ENCODE measurements around the gene INF2.

Gene INF2

GRCh38 chr14:104689109-104689880, at the start of gene INF2:
Gene INF2 (plus strand): TSS chr14:104689618. CDS start chr14:104701366, 11,748 bp downstream.
- Histone ChIP-seq H2AFZ (ENCODE audit: low read length, unreplicated experiment) (peak within 1 kb of the TSS; percentile 85), H3K27ac (ENCODE audit: low read depth, low read length) (peak within 1 kb of the TSS; percentile 70), H3K27me3 (ENCODE audit: insufficient read depth, low read length) (no peaks in the 10 kb centered on the region), H3K79me2 (ENCODE audit: control insufficient read depth, insufficient read depth, low read length, unreplicated experiment) (peaks cover 49% of the 10 kb centered on the region), H3K36me3 (ENCODE audit: insufficient read depth, low read length) (peaks cover 2% of the 10 kb centered on the region; the same call in 1 of the 2 replicates), H3K4me1 (ENCODE audit: control insufficient read depth, insufficient read depth, low read length, unreplicated experiment) (peaks cover 46% of the 10 kb centered on the region), H3K4me3 (ENCODE audit: low read depth, low read length) (peak within 1 kb of the TSS; percentile 100)

GRCh38 chr14:104639885-104640548, 49.4 kb upstream of the INF2 start:
- Histone ChIP-seq H3K27ac (ENCODE audit: low read depth, low read length) (no peak overlapping the region), H3K36me3 (ENCODE audit: insufficient read depth, low read length) (no peaks in the 10 kb centered on the region), H3K4me1 (ENCODE audit: control insufficient read depth, insufficient read depth, low read length, unreplicated experiment) (no peaks in the 10 kb centered on the region), H2AFZ (ENCODE audit: low read length, unreplicated experiment) (no peak overlapping the region), H3K27me3 (ENCODE audit: insufficient read depth, low read length) (peaks cover 18% of the 10 kb centered on the region; the same call in 1 of the 2 replicates), H3K4me3 (ENCODE audit: low read depth, low read length) (no peak overlapping the region), H3K79me2 (ENCODE audit: control insufficient read depth, insufficient read depth, low read length, unreplicated experiment) (no peaks in the 10 kb centered on the region)

DNA sequence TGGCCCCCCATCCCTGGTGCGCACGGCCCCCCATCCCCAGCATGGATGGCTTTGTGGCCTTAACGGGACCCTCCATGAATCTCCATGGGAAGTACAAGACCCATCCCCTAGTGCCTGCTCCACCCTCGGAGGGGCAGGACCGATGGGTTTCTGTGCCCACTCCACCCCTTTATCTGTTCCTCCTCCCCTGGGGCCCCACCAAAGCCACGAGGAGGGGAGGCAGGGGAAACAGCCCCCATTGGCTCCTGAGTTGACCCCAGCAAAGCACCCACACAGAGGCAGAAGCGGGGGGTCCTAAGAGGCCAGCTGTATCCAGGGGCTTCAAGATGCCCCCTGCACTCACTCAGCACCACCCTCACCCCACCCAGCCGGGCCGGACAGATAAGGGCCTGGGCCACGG, 48.7 kb upstream of the INF2 start:
- H3K4me3 ChIP-seq (ENCODE audit: low read depth, low read length), result no peak overlapping the region
- no peaks in the 10 kb centered on the region for H3K79me2 ChIP-seq (ENCODE audit: control insufficient read depth, insufficient read depth, low read length, unreplicated experiment)
- H3K27me3 ChIP-seq (ENCODE audit: insufficient read depth, low read length), result peaks cover 21% of the 10 kb centered on the region
- no peaks in the 10 kb centered on the region for H3K36me3 ChIP-seq (ENCODE audit: insufficient read depth, low read length)
- H3K4me1 ChIP-seq (ENCODE audit: control insufficient read depth, insufficient read depth, low read length, unreplicated experiment), result no peaks in the 10 kb centered on the region
- no peak overlapping the region for H3K27ac ChIP-seq (ENCODE audit: low read depth, low read length)
- no peak overlapping the region for H2AFZ ChIP-seq (ENCODE audit: low read length, unreplicated experiment)

DNA sequence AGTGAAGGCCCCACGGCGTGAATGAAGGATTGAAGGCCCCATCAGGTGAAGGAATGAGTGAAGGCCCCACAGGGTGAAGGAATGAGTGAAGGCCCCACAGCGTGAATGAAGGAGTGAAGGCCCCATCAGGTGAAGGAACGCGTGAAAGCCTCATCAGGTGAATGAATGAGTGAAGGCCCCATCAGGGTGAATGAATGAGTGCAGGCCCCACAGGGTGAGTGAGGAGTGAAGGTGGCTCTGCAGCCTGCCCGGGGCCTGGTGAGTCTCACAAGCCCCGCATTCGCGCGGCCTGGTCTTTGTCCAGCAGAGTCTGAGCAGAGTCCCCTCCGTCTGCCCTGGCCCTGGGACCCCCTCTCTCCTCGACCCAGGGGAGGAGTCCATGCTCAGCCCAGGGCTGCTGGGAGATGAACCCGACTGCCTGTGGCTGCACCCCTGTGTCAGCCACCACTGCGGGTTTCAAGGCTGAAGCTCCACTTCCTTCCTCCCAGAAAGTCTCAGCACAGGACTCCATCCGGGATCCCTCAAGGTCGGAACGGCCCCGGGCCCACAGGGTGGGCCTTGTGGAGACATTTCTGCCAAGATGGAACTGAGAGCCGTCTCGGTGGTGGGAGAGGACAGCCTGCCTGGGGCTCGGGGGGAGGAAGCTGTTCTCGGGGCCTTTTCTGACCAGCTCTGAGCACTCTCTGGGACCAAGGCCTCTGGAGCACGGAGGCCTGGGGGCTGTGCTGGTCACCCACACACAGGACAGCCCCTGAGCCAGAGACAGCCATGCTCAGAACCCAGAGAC, 47.5 kb upstream of the INF2 start:
- H3K4me3 ChIP-seq (ENCODE audit: low read depth, low read length), result no peak overlapping the region
- no peaks in the 10 kb centered on the region for H3K79me2 ChIP-seq (ENCODE audit: control insufficient read depth, insufficient read depth, low read length, unreplicated experiment)
- no peaks in the 10 kb centered on the region for H3K4me1 ChIP-seq (ENCODE audit: control insufficient read depth, insufficient read depth, low read length, unreplicated experiment)
- H3K27me3 ChIP-seq (ENCODE audit: insufficient read depth, low read length), result peaks cover 21% of the 10 kb centered on the region
- H2AFZ ChIP-seq (ENCODE audit: low read length, unreplicated experiment), result no peak overlapping the region
- no peaks in the 10 kb centered on the region for H3K36me3 ChIP-seq (ENCODE audit: insufficient read depth, low read length)
- H3K27ac ChIP-seq (ENCODE audit: low read depth, low read length), result no peak overlapping the region

- H3K4me1 ChIP-seq (ENCODE audit: control insufficient read depth, insufficient read depth, low read length, unreplicated experiment), result no peaks in the 10 kb centered on the region
- H3K36me3 ChIP-seq (ENCODE audit: insufficient read depth, low read length), result no peaks in the 10 kb centered on the region
- H2AFZ ChIP-seq (ENCODE audit: low read length, unreplicated experiment), result no peak overlapping the region
Observed at GRCh38 chr14:104642540-104642868, 46.9 kb upstream of the INF2 start.

DNA sequence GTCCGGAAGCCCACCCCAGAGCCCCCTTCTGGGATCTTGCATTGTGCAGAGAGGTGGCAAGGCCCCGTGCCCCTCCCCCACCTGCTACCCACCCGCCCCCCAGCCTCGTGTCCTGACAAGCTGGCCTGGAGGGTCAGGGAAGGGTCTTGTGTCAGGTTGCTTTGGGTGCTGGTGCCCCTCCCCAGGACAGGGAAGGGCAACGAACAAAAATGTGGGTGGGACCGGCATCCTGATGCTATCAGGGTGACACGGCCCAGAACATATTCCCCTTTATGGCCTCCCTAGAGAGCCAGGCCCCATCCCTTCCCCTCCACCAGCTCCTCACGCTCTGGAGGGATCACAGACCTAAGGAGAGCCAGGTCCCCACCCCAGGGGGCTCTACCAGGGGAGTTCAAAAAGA, 46.1 kb upstream of the INF2 start:
- Histone ChIP-seq H3K79me2 (ENCODE audit: control insufficient read depth, insufficient read depth, low read length, unreplicated experiment) (no peaks in the 10 kb centered on the region), H3K4me3 (ENCODE audit: low read depth, low read length) (no peak overlapping the region), H3K27me3 (ENCODE audit: insufficient read depth, low read length) (peaks cover 17% of the 10 kb centered on the region), H3K27ac (ENCODE audit: low read depth, low read length) (no peak overlapping the region), H3K4me1 (ENCODE audit: control insufficient read depth, insufficient read depth, low read length, unreplicated experiment) (no peaks in the 10 kb centered on the region), H2AFZ (ENCODE audit: low read length, unreplicated experiment) (no peak overlapping the region), H3K36me3 (ENCODE audit: insufficient read depth, low read length) (no peaks in the 10 kb centered on the region)

More at GRCh38 chr14:104642540-104642868, 46.9 kb upstream of the INF2 start:
- Histone ChIP-seq H3K4me3 (ENCODE audit: low read depth, low read length) (no peak overlapping the region), H3K27me3 (ENCODE audit: insufficient read depth, low read length) (peaks cover 21% of the 10 kb centered on the region), H3K79me2 (ENCODE audit: control insufficient read depth, insufficient read depth, low read length, unreplicated experiment) (no peaks in the 10 kb centered on the region), H3K27ac (ENCODE audit: low read depth, low read length) (no peak overlapping the region)

GRCh38 chr14:104644091-104644635, 45.3 kb upstream of the INF2 start:
- Histone ChIP-seq H3K27me3 (ENCODE audit: insufficient read depth, low read length) (peaks cover 10% of the 10 kb centered on the region), H3K4me3 (ENCODE audit: low read depth, low read length) (no peak overlapping the region), H3K36me3 (ENCODE audit: insufficient read depth, low read length) (no peaks in the 10 kb centered on the region), H3K79me2 (ENCODE audit: control insufficient read depth, insufficient read depth, low read length, unreplicated experiment) (no peaks in the 10 kb centered on the region), H2AFZ (ENCODE audit: low read length, unreplicated experiment) (no peak overlapping the region), H3K4me1 (ENCODE audit: control insufficient read depth, insufficient read depth, low read length, unreplicated experiment) (no peaks in the 10 kb centered on the region), H3K27ac (ENCODE audit: low read depth, low read length) (no peak overlapping the region)

GRCh38 chr14:104644656-104645378, 44.6 kb upstream of the INF2 start:
- H2AFZ ChIP-seq (ENCODE audit: low read length, unreplicated experiment), result no peak overlapping the region
- H3K79me2 ChIP-seq (ENCODE audit: control insufficient read depth, insufficient read depth, low read length, unreplicated experiment), result no peaks in the 10 kb centered on the region
- peaks cover 7% of the 10 kb centered on the region; the same call in 1 of the 2 replicates for H3K27me3 ChIP-seq (ENCODE audit: insufficient read depth, low read length)
- no peaks in the 10 kb centered on the region for H3K4me1 ChIP-seq (ENCODE audit: control insufficient read depth, insufficient read depth, low read length, unreplicated experiment)
- H3K4me3 ChIP-seq (ENCODE audit: low read depth, low read length), result no peak overlapping the region
- no peak overlapping the region for H3K27ac ChIP-seq (ENCODE audit: low read depth, low read length)
- no peaks in the 10 kb centered on the region for H3K36me3 ChIP-seq (ENCODE audit: insufficient read depth, low read length)

DNA sequence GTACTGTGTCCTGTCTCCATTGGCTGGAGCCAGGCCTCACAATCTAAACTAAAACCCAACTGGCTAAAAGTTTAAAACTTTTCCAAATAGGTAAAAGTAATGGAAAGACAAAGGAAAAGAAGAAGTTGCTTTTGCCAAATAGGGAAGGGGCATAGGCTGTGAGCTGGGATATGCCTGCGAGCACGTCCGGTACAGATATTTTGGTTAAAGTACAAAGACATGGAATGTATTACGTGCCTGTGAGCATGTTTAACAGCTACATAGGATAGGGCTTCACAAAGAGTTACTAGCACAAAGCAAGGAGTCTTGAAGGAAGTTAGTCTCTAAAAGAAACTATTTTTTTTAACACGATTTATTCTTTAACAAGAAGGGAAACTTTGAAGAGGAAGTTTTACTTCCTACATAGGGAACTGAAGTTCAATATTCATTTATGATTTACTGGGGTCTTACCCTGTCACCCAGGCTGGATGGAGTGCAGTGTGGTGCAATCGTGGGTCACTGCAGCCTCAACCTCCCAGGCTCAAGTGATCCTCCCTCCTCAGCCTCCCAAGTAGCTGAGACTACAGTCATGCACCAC, 41.9 kb upstream of the INF2 start:
- Histone ChIP-seq H3K36me3 (ENCODE audit: insufficient read depth, low read length) (no peaks in the 10 kb centered on the region), H3K27ac (ENCODE audit: low read depth, low read length) (no peak overlapping the region), H3K27me3 (ENCODE audit: insufficient read depth, low read length) (peaks cover 7% of the 10 kb centered on the region; the same call in 1 of the 2 replicates), H3K79me2 (ENCODE audit: control insufficient read depth, insufficient read depth, low read length, unreplicated experiment) (no peaks in the 10 kb centered on the region), H3K4me1 (ENCODE audit: control insufficient read depth, insufficient read depth, low read length, unreplicated experiment) (no peaks in the 10 kb centered on the region), H2AFZ (ENCODE audit: low read length, unreplicated experiment) (no peak overlapping the region), H3K4me3 (ENCODE audit: low read depth, low read length) (no peak overlapping the region)

Data from ACC112 (cell line).